Thyroid gland (tissue), 4 donors: Measurements from ENCODE around the gene TTBK1. TPM values are rescaled to one million over a fixed set of nuclear protein-coding genes. Genes with fewer than 3 reads are reported as not detected.

Experiments
- DNase-seq, 2 donors: peaks; one replicate each; pipeline ENCODE4 v3.0.0-alpha.2; 2019
- H3K27ac ChIP-seq, 3 donors: fragments of 200-600 bp; sonication (generic); 1 replicate in 2 of 3; 2 replicates in 1 of 3; pipeline ENCODE4 v1.5.1; 2016 to 2019; ENCODE audit warnings: mild to moderate bottlenecking in 1 of 3, moderate library complexity in 1 of 3
- H3K27me3 ChIP-seq: fragments of 200-600 bp; sonication (generic); one replicate; pipeline ENCODE4 v1.5.1; 2019
- H3K36me3 ChIP-seq, 2 donors: fragments of 200-600 bp; sonication (generic); one replicate each; pipeline ENCODE4 v1.5.1; 2016 to 2019
- H3K4me1 ChIP-seq, 2 donors: fragments of 200-600 bp; sonication (generic); one replicate each; pipeline ENCODE4 v1.5.1; 2017 to 2019
- H3K4me3 ChIP-seq, 3 donors: fragments of 200-600 bp; sonication (generic); replicated peaks in 1 of 3; 1 replicate in 2 of 3; 2 replicates in 1 of 3; pipeline ENCODE4 v1.5.1; 2016; ENCODE audit warnings: mild to moderate bottlenecking in 1 of 3
- H3K9me3 ChIP-seq: fragments of 200-600 bp; sonication (generic); one replicate; pipeline ENCODE4 v1.5.1; 2017
- CTCF ChIP-seq, 6 experiments: fragments of 200-600 bp in 3 of 6; fragments of 450-650 bp in 3 of 6; sonication (generic) in 3 of 6; IDR thresholded peaks; one replicate each; pipeline ENCODE4 v1.5.1; 2016 to 2019; ENCODE audit warnings: antibody characterized with exemption in 6 of 6, mild to moderate bottlenecking in 2 of 6, inconsistent platforms in 1 of 6, moderate library complexity in 1 of 6
- POLR2A ChIP-seq, 2 donors: fragments of 450-650 bp; IDR thresholded peaks; one replicate each; pipeline ENCODE4 v1.6.1; 2017; ENCODE audit warnings: antibody characterized with exemption in 2 of 2, mild to moderate bottlenecking in 2 of 2, moderate library complexity in 1 of 2
- WGBS, 2 donors: methylation state at CpG; one replicate each; pipeline ENCODE4 v1.1.5; 2017; 5-methylcytosine and 5-hydroxymethylcytosine counted together
- intact Hi-C: fragments of 100-400 bp; cut with DNase I; formaldehyde crosslinking; loops from one replicate; pipeline ENCODE4 v1.15.1; 2023
- total RNA-seq, 4 donors: library from RNA; depleted of rRNA; stranded (reverse); fragments of >200 nt; gene quantifications; one replicate each; pipeline ENCODE4 v1.2.3, GENCODE V29; 2016

TTBK1 gene
- total RNA-seq, 4 donors from 2014 or later = 0.11 to 0.15 TPM; not detected in 2

- no peak overlapping the region for H3K27ac ChIP-seq
- H3K4me3 ChIP-seq = peak overlapping the region in 1 of 3 donors; percentile 46
- H3K27me3 ChIP-seq = no peaks in the 10 kb centered on the region
- DNase-seq = no peak
- no peaks in the 10 kb centered on the region for H3K9me3 ChIP-seq
- no peaks in the 10 kb centered on the region for H3K36me3 ChIP-seq
- intact Hi-C loops = no loop called here
- TF ChIP-seq CTCF (IDR thresholded peaks at IDR 0.05) (no peak), POLR2A (IDR thresholded peaks at IDR 0.05) (no peak)
- WGBS, 2 donors = 81 to 82% methylated on average over 17 of the region's 17 CpGs
- H3K4me1 ChIP-seq = peaks cover 0 to 5% of the 10 kb centered on the region in 2 donors
These were observed 13.3 kb upstream of the TTBK1 start for GRCh38 chr6:43229803-43230620.

GRCh38 chr6:43231053-43231452 lies 12.2 kb upstream of the TTBK1 start:
- WGBS, 2 donors = 76 to 89% methylated on average over 4 of the region's 4 CpGs
- intact Hi-C loops = no loop called here
- H3K4me1 ChIP-seq = peaks cover 0 to 5% of the 10 kb centered on the region in 2 donors
- H3K36me3 ChIP-seq = no peaks in the 10 kb centered on the region
- no peaks in the 10 kb centered on the region for H3K27me3 ChIP-seq
- no peak overlapping the region for H3K4me3 ChIP-seq
- no peaks in the 10 kb centered on the region for H3K9me3 ChIP-seq
- TF ChIP-seq CTCF (IDR thresholded peaks at IDR 0.05) (no peak), POLR2A (IDR thresholded peaks at IDR 0.05) (no peak)
- no peak for DNase-seq
- no peak overlapping the region for H3K27ac ChIP-seq

DNA sequence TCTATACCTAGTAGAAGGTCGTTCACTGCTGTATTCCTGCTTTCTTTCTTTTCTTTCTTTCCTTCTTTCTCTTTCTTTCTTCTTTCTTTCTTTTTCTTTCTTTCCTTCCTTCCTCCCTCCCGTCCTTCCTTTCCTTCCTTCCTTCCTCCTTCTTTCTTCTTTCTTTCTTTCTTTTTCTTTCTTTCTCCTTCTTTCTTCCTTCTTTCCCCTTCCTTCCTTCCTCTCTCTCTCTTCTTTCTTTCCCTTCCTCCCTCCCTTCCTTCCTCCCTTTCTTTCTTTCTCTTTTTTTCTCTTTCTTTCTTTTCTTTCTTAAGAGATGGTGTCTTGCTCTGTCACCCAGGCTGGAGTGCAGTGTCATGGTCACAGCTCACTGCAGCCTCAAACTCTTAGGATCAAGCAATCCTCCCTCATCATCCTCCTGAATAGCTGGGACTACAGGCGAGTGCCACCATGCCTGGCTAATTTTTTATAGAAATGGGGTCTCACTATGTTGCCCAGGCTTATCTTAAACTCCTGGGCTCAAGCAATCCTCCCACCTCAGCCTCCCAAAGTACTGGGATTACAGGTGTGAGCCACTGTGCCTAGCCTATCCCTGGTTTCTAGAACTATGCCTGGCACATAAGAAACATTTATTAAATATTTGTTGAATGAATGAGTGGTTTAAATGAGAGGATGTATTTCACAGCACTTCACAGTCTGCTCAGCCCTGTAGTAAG lies 11.4 kb upstream of the TTBK1 start:
- Histone ChIP-seq H3K4me1 (peaks cover 0 to 5% of the 10 kb centered on the region in 2 donors), H3K36me3 (no peaks in the 10 kb centered on the region), H3K27ac (no peak overlapping the region), H3K27me3 (no peaks in the 10 kb centered on the region), H3K4me3 (no peak overlapping the region), H3K9me3 (no peaks in the 10 kb centered on the region)
- no peak for DNase-seq
- WGBS, 2 donors = 72 to 74% methylated on average over 3 of the region's 3 CpGs
- TF ChIP-seq CTCF (IDR thresholded peaks at IDR 0.05) = no peak
- TF ChIP-seq POLR2A (IDR thresholded peaks at IDR 0.05) = no peak
- intact Hi-C loops = no loop called here

- Histone ChIP-seq H3K4me1 (no peaks in the 10 kb centered on the region), H3K27ac (no peak overlapping the region), H3K27me3 (no peaks in the 10 kb centered on the region), H3K36me3 (no peaks in the 10 kb centered on the region), H3K4me3 (no peak overlapping the region), H3K9me3 (no peaks in the 10 kb centered on the region)
- intact Hi-C loops = no loop called here
- no peak for TF ChIP-seq CTCF (IDR thresholded peaks at IDR 0.05)
- no peak for TF ChIP-seq POLR2A (IDR thresholded peaks at IDR 0.05)
- 92 to 93% methylated on average over 2 of the region's 2 CpGs for WGBS, 2 donors
- DNase-seq = no peak
These were observed 7.4 kb upstream of the TTBK1 start for GRCh38 chr6:43235841-43236240.

DNA sequence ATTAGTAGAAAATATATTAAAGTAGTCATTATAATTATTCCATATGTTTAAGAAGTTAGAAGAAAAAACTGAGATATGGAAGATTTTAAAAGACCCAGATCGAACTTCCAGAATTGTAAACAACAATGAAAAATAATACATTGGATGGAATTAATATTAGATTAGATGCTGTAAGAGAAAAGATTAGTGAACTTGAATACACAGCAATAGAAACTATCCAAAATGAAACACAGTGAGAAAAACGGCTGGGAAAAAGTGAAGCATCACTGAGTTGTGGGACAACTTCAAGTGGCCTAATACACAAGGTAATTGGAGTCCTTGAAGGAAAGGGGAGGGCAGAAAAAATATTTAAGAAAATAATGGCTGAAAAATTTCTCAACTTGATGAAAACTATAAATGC lies 4.2 kb upstream of the TTBK1 start:
- Histone ChIP-seq H3K27ac (no peak overlapping the region), H3K27me3 (peaks cover 5% of the 10 kb centered on the region), H3K4me3 (no peak overlapping the region), H3K36me3 (no peaks in the 10 kb centered on the region), H3K9me3 (no peaks in the 10 kb centered on the region), H3K4me1 (no peaks in the 10 kb centered on the region)
- no peak for DNase-seq
- intact Hi-C loops = no loop called here
- 64 to 74% methylated on average over 2 of the region's 2 CpGs for WGBS, 2 donors
- TF ChIP-seq POLR2A (IDR thresholded peaks at IDR 0.05) (no peak), CTCF (IDR thresholded peaks at IDR 0.05) (no peak)
